ENCODE data around the gene RAPGEF5.

The RAPGEF5 gene

GRCh38 chr7:22262538-22262937, 94.4 kb downstream of the RAPGEF5 start:
- no peak for DNase-seq (ENCODE audit: low spot score)

- DNase-seq (ENCODE audit: low spot score): no peak
Measured at GRCh38 chr7:22256541-22257096, 100.3 kb downstream of the RAPGEF5 start.

- DNase-seq (ENCODE audit: low spot score): no peak
Measured at GRCh38 chr7:22255834-22256233, 101.1 kb downstream of the RAPGEF5 start.

GRCh38 chr7:22255342-22255741, 101.6 kb downstream of the RAPGEF5 start:
- no peak for DNase-seq (ENCODE audit: low spot score)

- no peak for DNase-seq (ENCODE audit: low spot score)
Measured at GRCh38 chr7:22252936-22253536, 103.9 kb downstream of the RAPGEF5 start.

GRCh38 chr7:22252016-22252415, 104.9 kb downstream of the RAPGEF5 start:
- no peak for DNase-seq (ENCODE audit: low spot score)

GRCh38 chr7:22251281-22251680, 105.7 kb downstream of the RAPGEF5 start:
- DNase-seq (ENCODE audit: low spot score): peak; percentile 22

GRCh38 chr7:22250390-22250789, 106.6 kb downstream of the RAPGEF5 start:
- no peak for DNase-seq (ENCODE audit: low spot score)

GRCh38 chr7:22248111-22248809, 108.7 kb downstream of the RAPGEF5 start:
- DNase-seq (ENCODE audit: low spot score): no peak

GRCh38 chr7:22241805-22242390, 115.1 kb downstream of the RAPGEF5 start:
- no peak for DNase-seq (ENCODE audit: low spot score)

GRCh38 chr7:22240904-22241571, 115.9 kb downstream of the RAPGEF5 start:
- no peak for DNase-seq (ENCODE audit: low spot score)

GRCh38 chr7:22238354-22239311, 118.3 kb downstream of the RAPGEF5 start:
- DNase-seq (ENCODE audit: low spot score): no peak

GRCh38 chr7:22235134-22235533, 121.8 kb downstream of the RAPGEF5 start:
- DNase-seq (ENCODE audit: low spot score): no peak

- DNase-seq (ENCODE audit: low spot score): no peak
Measured at GRCh38 chr7:22234227-22234626, 122.7 kb downstream of the RAPGEF5 start.

- no peak for DNase-seq (ENCODE audit: low spot score)
Measured at GRCh38 chr7:22231806-22232205, 125.1 kb downstream of the RAPGEF5 start.

- DNase-seq (ENCODE audit: low spot score): no peak
Measured at GRCh38 chr7:22231141-22231540, 125.8 kb downstream of the RAPGEF5 start.

GRCh38 chr7:22230238-22230637, 126.7 kb downstream of the RAPGEF5 start:
- DNase-seq (ENCODE audit: low spot score): no peak

GRCh38 chr7:22229148-22229547, 127.8 kb downstream of the RAPGEF5 start:
- DNase-seq (ENCODE audit: low spot score): no peak

- no peak for DNase-seq (ENCODE audit: low spot score)
Measured at GRCh38 chr7:22223807-22224206, 133.1 kb downstream of the RAPGEF5 start.

GRCh38 chr7:22220941-22221340, 136.0 kb downstream of the RAPGEF5 start:
- no peak for DNase-seq (ENCODE audit: low spot score)

- DNase-seq (ENCODE audit: low spot score): no peak
Measured at GRCh38 chr7:22219739-22220493, 137.0 kb downstream of the RAPGEF5 start.

Measured in cerebellar cortex (tissue), 1 donor.